Left forelimb (tissue), 1 donor: ENCODE data around the gene USP7.

ENCODE experiments used
- DNase-seq: peaks from one replicate; pipeline ENCODE4 v3.0.0-alpha.2; 2018; ENCODE audit warnings: low spot score

The USP7 gene

GRCh38 chr16:8951447-8952280 is 12.0 kb downstream of the USP7 start:
- no peak for DNase-seq

- DNase-seq: no peak
Measured at GRCh38 chr16:8950580-8951077, 13.1 kb downstream of the USP7 start.

- DNase-seq: no peak
Measured at GRCh38 chr16:8949536-8950418, 13.9 kb downstream of the USP7 start.

- no peak for DNase-seq
Measured at GRCh38 chr16:8948831-8949230, 14.9 kb downstream of the USP7 start.

- no peak for DNase-seq
Measured at GRCh38 chr16:8948069-8948593, 15.6 kb downstream of the USP7 start.

GRCh38 chr16:8946544-8946943 is 17.2 kb downstream of the USP7 start:
- no peak for DNase-seq

GRCh38 chr16:8945626-8946296 is 17.9 kb downstream of the USP7 start:
- no peak for DNase-seq

GRCh38 chr16:8943966-8944759 is 19.5 kb downstream of the USP7 start:
- no peak for DNase-seq

GRCh38 chr16:8943001-8943763 is 20.5 kb downstream of the USP7 start:
- DNase-seq: no peak

- no peak for DNase-seq
Measured at GRCh38 chr16:8941718-8942344, 21.9 kb downstream of the USP7 start.

- DNase-seq: no peak
Measured at GRCh38 chr16:8937803-8938202, 25.9 kb downstream of the USP7 start.

- no peak for DNase-seq
Measured at GRCh38 chr16:8936421-8936820, 27.3 kb downstream of the USP7 start.

- no peak for DNase-seq
Measured at GRCh38 chr16:8935989-8936388, 27.7 kb downstream of the USP7 start.

GRCh38 chr16:8934601-8935000 is 29.1 kb downstream of the USP7 start:
- no peak for DNase-seq

GRCh38 chr16:8931859-8932258 is 31.8 kb downstream of the USP7 start:
- DNase-seq: peak; percentile 72

- DNase-seq: no peak
Measured at GRCh38 chr16:8929086-8929748, 34.5 kb downstream of the USP7 start.

- no peak for DNase-seq
Measured at GRCh38 chr16:8928467-8928957, 35.2 kb downstream of the USP7 start.

- no peak for DNase-seq
Measured at GRCh38 chr16:8926827-8927226, 36.9 kb downstream of the USP7 start.

- DNase-seq: no peak
Measured at GRCh38 chr16:8925455-8925854, 38.3 kb downstream of the USP7 start.
